Neuronal stem cell (in vitro differentiated cells): ENCODE measurements around the gene AFF3.

Experiments
- DNase-seq: peaks from one replicate; pipeline ENCODE4 v3.0.0-alpha.2; 2013; ENCODE audit warnings: low spot score
- H2AFZ ChIP-seq: one replicate; pipeline ENCODE4 v1.6.1; 2013; ENCODE audit warnings: mild to moderate bottlenecking, low read length, inconsistent platforms
- H2AK5ac ChIP-seq: 2 replicates; pipeline ENCODE4 v1.6.1; 2013; ENCODE audit warnings: low read depth, mild to moderate bottlenecking, inconsistent platforms, low read length, moderate library complexity, mixed read lengths
- H2BK120ac ChIP-seq: 2 replicates; pipeline ENCODE4 v1.6.1; 2013; ENCODE audit warnings: low read depth, mild to moderate bottlenecking, inconsistent platforms, low read length, moderate library complexity, mixed read lengths
- H2BK12ac ChIP-seq: one replicate; pipeline ENCODE4 v1.6.1; 2013; ENCODE audit warnings: low read length, inconsistent platforms
- H2BK15ac ChIP-seq: 2 replicates; pipeline ENCODE4 v1.6.1; 2013; ENCODE audit warnings: mild to moderate bottlenecking, low read length, inconsistent platforms, mixed read lengths
- H2BK5ac ChIP-seq: one replicate; pipeline ENCODE4 v1.6.1; 2013; ENCODE audit warnings: inconsistent platforms, mild to moderate bottlenecking, low read length, moderate library complexity
- H3K14ac ChIP-seq: one replicate; pipeline ENCODE4 v1.6.1; 2013; ENCODE audit warnings: low read length, inconsistent platforms
- H3K18ac ChIP-seq: 2 replicates; pipeline ENCODE4 v1.6.1; 2013; ENCODE audit warnings: low read length, inconsistent platforms
- H3K23ac ChIP-seq: 2 replicates; pipeline ENCODE4 v1.6.1; 2013; ENCODE audit warnings: low read depth, mild to moderate bottlenecking, mixed read lengths, low read length, inconsistent platforms; ENCODE audit not compliant: poor library complexity
- H3K27ac ChIP-seq: replicated peaks from 3 replicates; pipeline ENCODE4 v1.5.1; 2013; ENCODE audit warnings: low read length, inconsistent platforms
- H3K27me3 ChIP-seq, 3 experiments: 2 replicates each; pipeline ENCODE4 v1.6.1; 2013; ENCODE audit warnings: low read length in 3 of 3, mild to moderate bottlenecking in 2 of 3, inconsistent platforms in 1 of 3, low read depth in 1 of 3, mixed read lengths in 1 of 3, moderate library complexity in 1 of 3; ENCODE audit not compliant: control insufficient read depth in 3 of 3, insufficient read depth in 3 of 3
- H3K36me3 ChIP-seq, 2 donors: replicated peaks in 1 of 2; 2 replicates each; pipeline ENCODE4 v1.6.1; 2013; ENCODE audit warnings: low read length in 2 of 2; ENCODE audit not compliant: control insufficient read depth in 2 of 2, insufficient read depth in 2 of 2
- H3K4ac ChIP-seq: 2 replicates; pipeline ENCODE4 v1.6.1; 2013; ENCODE audit warnings: inconsistent platforms, mild to moderate bottlenecking, low read length, moderate library complexity
- H3K4me1 ChIP-seq, 2 donors: 1 replicate in 1 of 2; 2 replicates in 1 of 2; pipeline ENCODE4 v1.6.1; 2013; ENCODE audit warnings: low read length in 2 of 2, low read depth in 1 of 2; ENCODE audit not compliant: control insufficient read depth in 2 of 2, insufficient read depth in 1 of 2
- H3K4me2 ChIP-seq: one replicate; pipeline ENCODE4 v1.6.1; 2013; ENCODE audit warnings: mild to moderate bottlenecking, low read length, inconsistent platforms; ENCODE audit not compliant: insufficient read depth, poor library complexity, severe bottlenecking
- H3K4me3 ChIP-seq, 2 donors: 2 replicates each; pipeline ENCODE4 v1.5.1; 2013; ENCODE audit warnings: low read length in 2 of 2, mild to moderate bottlenecking in 2 of 2, inconsistent platforms in 1 of 2, moderate library complexity in 1 of 2
- H3K79me1 ChIP-seq: one replicate; pipeline ENCODE4 v1.6.1; 2013; ENCODE audit warnings: low read depth, mild to moderate bottlenecking, inconsistent platforms, low read length, moderate library complexity
- H3K9ac ChIP-seq: one replicate; pipeline ENCODE4 v1.6.1; 2013; ENCODE audit warnings: mild to moderate bottlenecking, low read depth, low read length, inconsistent platforms; ENCODE audit not compliant: poor library complexity
- H3K9me3 ChIP-seq, 2 donors: replicated peaks in 1 of 2; 2 replicates each; pipeline versions ENCODE3 to v1.6.1; 2013; ENCODE audit warnings: low read length in 2 of 2, mild to moderate bottlenecking in 2 of 2, inconsistent platforms in 1 of 2, low read depth in 1 of 2, mixed read lengths in 1 of 2, moderate library complexity in 1 of 2; ENCODE audit not compliant: control insufficient read depth in 2 of 2, insufficient read depth in 1 of 2
- H4K8ac ChIP-seq: one replicate; pipeline ENCODE4 v1.6.1; 2013; ENCODE audit warnings: low read depth, mild to moderate bottlenecking, inconsistent platforms, low read length, moderate library complexity
- H4K91ac ChIP-seq: one replicate; pipeline ENCODE4 v1.6.1; 2013; ENCODE audit warnings: low read length, low read depth, mild to moderate bottlenecking, inconsistent platforms; ENCODE audit not compliant: poor library complexity
- WGBS, 2 donors: extraction: QIAGEN DNeasy Blood & Tissue Kit; methylation state at CpG; one replicate each; pipeline ENCODE4 v1.1.7; 2013; ENCODE audit warnings: missing lambda C conversion rate in 2 of 2, mixed read lengths in 1 of 2; ENCODE audit not compliant: insufficient read length in 2 of 2, insufficient replicate concordance in 1 of 2; ENCODE audit errors: extremely low coverage in 2 of 2; 5-methylcytosine and 5-hydroxymethylcytosine counted together

Gene AFF3

DNA sequence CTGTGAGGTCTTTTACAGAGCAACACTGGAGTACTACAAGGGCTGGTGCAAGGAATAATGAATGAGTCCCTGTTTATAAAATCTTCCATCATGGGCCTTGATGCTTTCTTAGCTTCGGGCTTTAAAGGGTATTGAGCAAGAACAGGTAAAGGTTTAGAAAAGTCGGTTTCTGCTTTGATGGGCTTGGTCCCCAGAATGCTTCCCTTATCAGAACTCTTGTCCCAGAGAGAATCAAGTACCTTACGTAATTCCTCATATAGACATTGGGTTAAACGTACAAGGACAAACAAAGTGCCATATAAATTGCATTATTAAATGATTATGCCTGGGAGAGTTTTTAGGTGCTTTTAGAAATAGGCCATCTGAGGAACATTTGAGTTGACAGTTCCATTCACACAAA is 628.0 kb downstream of the AFF3 start:
- WGBS, 2 donors: no CpG with 5 or more reads among the region's 4 CpGs
- Histone ChIP-seq H3K4me3 (no peak overlapping the region), H2AFZ (no peak overlapping the region), H3K23ac (no peak overlapping the region), H3K14ac (no peak overlapping the region), H3K27me3 (peaks cover 0 to 15% (median 14%) of the 10 kb centered on the region in 3 experiments), H3K9me3 (no peaks in the 10 kb centered on the region), H2BK120ac (no peak overlapping the region), H3K9ac (no peak overlapping the region), H3K18ac (no peak overlapping the region), H2AK5ac (no peak overlapping the region), H3K79me1 (peaks cover 1% of the 10 kb centered on the region), H3K27ac (no peak overlapping the region), H2BK15ac (no peak overlapping the region), H3K36me3 (no peaks in the 10 kb centered on the region), H3K4ac (no peak overlapping the region), H4K91ac (no peak overlapping the region), H3K4me1 (no peaks in the 10 kb centered on the region), H2BK12ac (no peak overlapping the region), H2BK5ac (no peak overlapping the region), H3K4me2 (no peak overlapping the region), H4K8ac (no peak overlapping the region)
- DNase-seq: no peak

DNA sequence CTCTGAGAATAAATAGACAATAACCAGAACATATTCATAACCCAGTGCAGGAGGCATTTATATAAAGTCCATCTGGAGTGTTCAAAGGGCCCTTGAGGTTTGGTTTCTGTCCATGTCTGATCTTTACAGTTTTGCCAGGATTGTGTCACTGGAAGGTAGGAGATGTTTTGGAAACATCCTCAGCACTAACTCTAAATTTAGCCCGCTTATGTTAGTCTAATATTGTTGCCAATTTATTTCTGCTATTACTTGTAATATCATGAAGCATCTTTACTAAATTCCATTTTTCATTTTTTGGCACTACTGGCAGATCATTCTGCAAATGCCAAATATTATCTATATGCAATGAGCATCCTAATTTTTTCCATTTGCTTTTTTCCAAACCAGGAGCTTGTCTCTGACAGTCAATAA is 630.2 kb downstream of the AFF3 start:
- WGBS, 2 donors: no CpG with 5 or more reads among the region's 1 CpG
- H3K4me3 ChIP-seq: no peak overlapping the region

DNA sequence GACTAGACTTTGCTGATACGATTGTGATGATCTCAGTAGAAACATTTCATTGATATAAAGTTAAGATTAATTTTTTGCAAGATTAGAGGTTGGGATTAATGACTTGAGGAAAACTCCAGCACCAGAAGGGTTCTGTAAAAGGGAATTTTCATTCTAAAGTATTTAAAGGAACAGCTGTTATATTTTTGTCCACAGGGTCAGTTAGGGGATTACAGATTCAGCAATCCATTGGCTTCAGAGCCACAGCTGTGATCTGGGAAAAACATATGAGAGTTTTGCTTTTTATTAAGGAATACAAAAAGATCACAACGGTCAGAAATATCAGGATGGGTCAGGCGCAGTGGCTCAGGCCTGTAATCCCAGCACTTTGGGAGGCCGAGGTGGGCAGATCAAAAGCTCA is 633.0 kb downstream of the AFF3 start:
- H3K4me3 ChIP-seq: no peak overlapping the region
- DNase-seq: no peak
- no CpG with 5 or more reads among the region's 4 CpGs for WGBS, 2 donors

More for the DNA sequence above, 630.2 kb downstream of the AFF3 start:
- H3K79me1 ChIP-seq: no peaks in the 10 kb centered on the region
- H4K91ac ChIP-seq: no peak overlapping the region
- no peaks in the 10 kb centered on the region for H3K36me3 ChIP-seq
- no peak overlapping the region for H4K8ac ChIP-seq
- no peak overlapping the region for H3K27ac ChIP-seq
- peaks cover 0 to 8% (median 2%) of the 10 kb centered on the region in 3 experiments for H3K27me3 ChIP-seq
- no peak overlapping the region for H2BK15ac ChIP-seq
- H3K9ac ChIP-seq: no peak overlapping the region
- no peak overlapping the region for H3K14ac ChIP-seq
- no peak overlapping the region for H2BK120ac ChIP-seq
- H3K18ac ChIP-seq: no peak overlapping the region
- no peaks in the 10 kb centered on the region for H3K4me1 ChIP-seq
- H2BK12ac ChIP-seq: no peak overlapping the region
- H2AFZ ChIP-seq: no peak overlapping the region
- no peak for DNase-seq
- no peak overlapping the region for H2AK5ac ChIP-seq
- H3K4ac ChIP-seq: no peak overlapping the region
- H3K9me3 ChIP-seq: no peaks in the 10 kb centered on the region
- no peak overlapping the region for H3K4me2 ChIP-seq
- H3K23ac ChIP-seq: no peak overlapping the region
- no peak overlapping the region for H2BK5ac ChIP-seq

DNA sequence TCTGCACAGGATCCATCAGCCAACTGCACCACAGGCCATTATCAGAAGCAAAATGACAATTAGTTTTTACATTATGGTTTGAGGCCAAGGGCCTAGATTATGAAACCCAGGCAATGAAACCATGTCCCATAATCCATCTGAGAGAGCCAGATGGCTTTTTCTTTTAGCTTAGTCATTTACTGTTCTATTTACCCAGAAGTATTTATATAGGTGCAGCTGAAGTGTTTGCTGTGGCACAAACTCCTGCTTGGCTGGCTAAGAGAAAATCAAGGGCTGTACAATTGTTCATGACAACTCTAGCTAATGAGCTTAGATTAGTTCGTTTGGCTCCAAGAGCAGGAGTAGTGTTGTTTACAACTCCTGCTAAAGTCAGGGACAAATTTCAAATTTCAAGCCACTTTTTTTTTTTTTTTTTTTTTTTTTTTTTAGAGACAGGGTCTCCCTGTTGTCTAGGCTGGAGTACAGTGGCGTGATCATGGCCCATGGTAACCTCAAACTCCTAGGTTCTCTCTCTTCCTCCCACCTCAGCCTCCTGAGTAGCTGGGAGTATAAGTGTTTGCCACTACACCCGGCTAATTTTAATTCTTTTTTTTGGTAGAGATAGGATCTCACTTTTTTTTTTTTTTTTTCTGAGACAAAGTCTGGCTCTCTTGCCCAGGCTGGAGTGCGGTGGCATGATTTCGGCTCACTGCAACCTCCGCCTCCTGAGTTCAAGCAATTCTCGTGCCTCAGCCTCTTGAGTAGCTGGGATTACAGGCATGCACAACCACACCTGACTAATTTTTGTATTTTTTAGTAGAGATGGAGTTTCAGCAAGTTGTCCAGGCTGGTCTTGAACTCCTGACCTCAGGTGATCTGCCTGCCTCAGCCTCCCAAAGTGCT is 634.2 kb downstream of the AFF3 start:
- no peaks in the 10 kb centered on the region for H3K79me1 ChIP-seq
- H3K9ac ChIP-seq: no peak overlapping the region
- no peak overlapping the region for H3K4ac ChIP-seq
- no peaks in the 10 kb centered on the region for H3K36me3 ChIP-seq
- no peak overlapping the region for H2BK5ac ChIP-seq
- no peak overlapping the region for H3K4me2 ChIP-seq
- no peak overlapping the region for H3K18ac ChIP-seq
- H2BK15ac ChIP-seq: no peak overlapping the region
- H3K14ac ChIP-seq: no peak overlapping the region
- H2AFZ ChIP-seq: no peak overlapping the region
- H4K91ac ChIP-seq: no peak overlapping the region
- H4K8ac ChIP-seq: no peak overlapping the region
- no peak overlapping the region for H2BK12ac ChIP-seq
- no peak overlapping the region for H3K4me3 ChIP-seq
- no peak overlapping the region for H3K27ac ChIP-seq
- no peak for DNase-seq
- no peaks in the 10 kb centered on the region for H3K9me3 ChIP-seq
- WGBS, 2 donors: no CpG with 5 or more reads among the region's 7 CpGs
- H3K4me1 ChIP-seq: no peaks in the 10 kb centered on the region
- H3K27me3 ChIP-seq: peaks cover 0 to 15% (median 0%) of the 10 kb centered on the region in 3 experiments
- H2AK5ac ChIP-seq: no peak overlapping the region
- H2BK120ac ChIP-seq: no peak overlapping the region
- H3K23ac ChIP-seq: no peak overlapping the region

More for the DNA sequence above, 633.0 kb downstream of the AFF3 start:
- Histone ChIP-seq H3K9ac (no peak overlapping the region), H3K27me3 (peaks cover 0 to 15% (median 2%) of the 10 kb centered on the region in 3 experiments), H3K36me3 (no peaks in the 10 kb centered on the region), H2BK5ac (no peak overlapping the region), H4K8ac (no peak overlapping the region), H2BK15ac (no peak overlapping the region), H3K4ac (no peak overlapping the region), H2AK5ac (no peak overlapping the region), H3K4me2 (no peak overlapping the region), H3K14ac (no peak overlapping the region), H2AFZ (no peak overlapping the region), H2BK120ac (no peak overlapping the region), H3K4me1 (no peaks in the 10 kb centered on the region), H3K9me3 (no peaks in the 10 kb centered on the region), H3K23ac (no peak overlapping the region), H4K91ac (no peak overlapping the region), H3K27ac (no peak overlapping the region), H3K79me1 (no peaks in the 10 kb centered on the region), H2BK12ac (no peak overlapping the region), H3K18ac (no peak overlapping the region)
